K562 (cell line): Measurements from ENCODE around the gene TCAP. TPM values are rescaled to one million over a fixed set of nuclear protein-coding genes. Genes with fewer than 3 reads are reported as not detected.
A peak's percentile ranks its signal among the peaks of the same experiment; 100 is the strongest.

Experiments
- HCFC1 ChIP-seq: IDR thresholded peaks from 2 replicates; pipeline ENCODE4 v1.6.1; 2012; ENCODE audit warnings: low read depth, low read length, improper control_type of control experiment
- HNRNPK ChIP-seq: fragments of 200-400 bp; formaldehyde crosslinking; IDR thresholded peaks from one replicate; pipeline ENCODE4 v1.6.1; 2018; ENCODE audit warnings: mild to moderate bottlenecking, low read depth, low read length; ENCODE audit not compliant: poor library complexity, severe bottlenecking
- KLF16 ChIP-seq: IDR thresholded peaks from 2 replicates; pipeline ENCODE4 v1.6.1; 2016; ENCODE audit warnings: antibody characterized with exemption
- MAZ ChIP-seq, 2 experiments: fragments of 450-650 bp in 1 of 2; sonication (generic) in 1 of 2; formaldehyde crosslinking; IDR thresholded peaks in 1 of 2; conservative IDR thresholded peaks in 1 of 2; 2 replicates each; pipeline versions ENCODE4 v1.4.0 to v1.5.0; 2020; ENCODE audit warnings: mild to moderate bottlenecking in 1 of 2, missing genetic modification reagents in 1 of 2
- MTA1 ChIP-seq: fragments of 450-650 bp; IDR thresholded peaks from 2 replicates; pipeline ENCODE4 v1.6.1; 2017; ENCODE audit warnings: borderline replicate concordance
- MYNN ChIP-seq, 2 experiments: sonication (generic); formaldehyde crosslinking in 1 of 2; IDR thresholded peaks; 2 replicates each; pipeline versions ENCODE4 v1.5.0 to v1.6.1; 2016 to 2020; ENCODE audit warnings: antibody characterized with exemption in 1 of 2, missing genetic modification reagents in 1 of 2
- NCOR1 ChIP-seq: fragments of 450-650 bp; IDR thresholded peaks from 2 replicates; pipeline ENCODE4 v1.6.1; 2016; ENCODE audit warnings: mild to moderate bottlenecking, moderate library complexity
- NELFE ChIP-seq: IDR thresholded peaks from 2 replicates; pipeline ENCODE4 v1.6.1; 2011; ENCODE audit warnings: mild to moderate bottlenecking; ENCODE audit not compliant: insufficient read depth, insufficient read length
- RBFOX2 ChIP-seq: fragments of 200-400 bp; formaldehyde crosslinking; IDR thresholded peaks from 2 replicates; pipeline ENCODE4 v1.6.1; 2017; ENCODE audit warnings: low read depth, mild to moderate bottlenecking, low read length, moderate library complexity
- RCOR1 ChIP-seq, 2 experiments: IDR thresholded peaks; 2 replicates each; pipeline ENCODE4 v1.6.1; 2012; ENCODE audit warnings: low read depth in 2 of 2, low read length in 2 of 2, borderline replicate concordance in 1 of 2, improper control_type of control experiment in 1 of 2
- SIN3A ChIP-seq, 2 experiments: fragments of 150-350 bp in 1 of 2; IDR thresholded peaks; 2 replicates each; pipeline ENCODE4 v1.6.1; 2011 to 2016; ENCODE audit warnings: borderline replicate concordance in 2 of 2, low read depth in 2 of 2, low read length in 2 of 2, mild to moderate bottlenecking in 2 of 2, moderate library complexity in 2 of 2; ENCODE audit not compliant: control insufficient read depth in 1 of 2
- TEAD2 ChIP-seq: fragments of 450-650 bp; IDR thresholded peaks from 2 replicates; pipeline ENCODE4 v1.6.1; 2016; ENCODE audit warnings: missing genetic modification characterization, control low read depth, missing compliant biosample characterization
- ZNF668 ChIP-seq: fragments of 250-450 bp; sonication (Bioruptor Pico); IDR thresholded peaks from 2 replicates; pipeline ENCODE4 v1.8.0; 2022; ENCODE audit warnings: mild to moderate bottlenecking, inconsistent platforms
- polyA plus RNA-seq, 8 experiments: library from polyadenylated mRNA; depleted of rRNA in 4 of 8; stranded (reverse) in 5 of 8; unstranded in 3 of 8; fragments of >200 nt; fragmentation: Nextera tagmentation in 2 of 8; fragmentation: Illumina TruSeq in 1 of 8; extraction: Ambion mirVana in 2 of 8; extraction: Trizol in 1 of 8; gene quantifications; 2 replicates each; pipeline versions ENCODE4 v1.2.1 to v1.2.3, GENCODE V29; 2011 to 2014; ENCODE audit warnings: inconsistent platforms in 1 of 8, missing spikeins in 1 of 8
- total RNA-seq, 7 experiments: library from RNA; depleted of rRNA in 6 of 7; stranded (reverse); fragments of >200 nt in 6 of 7; fragmentation: Illumina TruSeq in 2 of 7; extraction: Trizol in 2 of 7; gene quantifications; 2 replicates each; pipeline versions ENCODE4 v1.2.1 to v1.2.3, GENCODE V29; 2011 to 2021; ENCODE audit warnings: low replicate concordance in 1 of 7
- TF ChIP-seq, protein P1 (sequence below): sonication (generic); formaldehyde crosslinking; IDR thresholded peaks from 2 replicates; pipeline ENCODE4 v1.8.0; 2022; ENCODE audit warnings: mild to moderate bottlenecking, missing genetic modification reagents
- TF ChIP-seq, protein P2 (sequence below), 2 experiments: IDR thresholded peaks; 2 replicates each; pipeline ENCODE4 v1.6.1; 2011; ENCODE audit warnings: borderline replicate concordance in 1 of 2, control low read depth in 1 of 2, low read depth in 1 of 2, low read length in 1 of 2, mild to moderate bottlenecking in 1 of 2, mixed read lengths in 1 of 2, moderate library complexity in 1 of 2; ENCODE audit not compliant: insufficient read depth in 1 of 2, insufficient read length in 1 of 2, poor library complexity in 1 of 2, severe bottlenecking in 1 of 2; ENCODE audit errors: extremely low read depth in 1 of 2
- TF ChIP-seq, protein P3 (sequence below): fragments of 150-350 bp; IDR thresholded peaks from 2 replicates; pipeline ENCODE4 v1.6.1; 2014; ENCODE audit warnings: low read depth, mild to moderate bottlenecking, low read length, borderline replicate concordance
- TF ChIP-seq, protein P4 (sequence below), 3 experiments: IDR thresholded peaks in 2 of 3; conservative IDR thresholded peaks in 1 of 3; 2 replicates each; pipeline ENCODE4 v1.5.1; 2011 to 2012; ENCODE audit warnings: low read length in 3 of 3, mild to moderate bottlenecking in 3 of 3, control low read depth in 2 of 3, improper control_type of control experiment in 1 of 3, inconsistent platforms in 1 of 3, low read depth in 1 of 3, mixed read lengths in 1 of 3, moderate library complexity in 1 of 3; ENCODE audit not compliant: insufficient read depth in 2 of 3
- TF ChIP-seq, protein P5 (sequence below): sonication (generic); formaldehyde crosslinking; IDR thresholded peaks from 2 replicates; pipeline ENCODE4 v1.5.0; 2020; ENCODE audit warnings: missing genetic modification reagents

The TCAP gene
- total and polyA plus RNA-seq, 9 of the 15 experiments (the other 6 are each of a cell fraction or from before 2014, with no cell fraction given), result 0.33 to 1.4 (median 0.82) TPM; not detected in 2

DNA sequence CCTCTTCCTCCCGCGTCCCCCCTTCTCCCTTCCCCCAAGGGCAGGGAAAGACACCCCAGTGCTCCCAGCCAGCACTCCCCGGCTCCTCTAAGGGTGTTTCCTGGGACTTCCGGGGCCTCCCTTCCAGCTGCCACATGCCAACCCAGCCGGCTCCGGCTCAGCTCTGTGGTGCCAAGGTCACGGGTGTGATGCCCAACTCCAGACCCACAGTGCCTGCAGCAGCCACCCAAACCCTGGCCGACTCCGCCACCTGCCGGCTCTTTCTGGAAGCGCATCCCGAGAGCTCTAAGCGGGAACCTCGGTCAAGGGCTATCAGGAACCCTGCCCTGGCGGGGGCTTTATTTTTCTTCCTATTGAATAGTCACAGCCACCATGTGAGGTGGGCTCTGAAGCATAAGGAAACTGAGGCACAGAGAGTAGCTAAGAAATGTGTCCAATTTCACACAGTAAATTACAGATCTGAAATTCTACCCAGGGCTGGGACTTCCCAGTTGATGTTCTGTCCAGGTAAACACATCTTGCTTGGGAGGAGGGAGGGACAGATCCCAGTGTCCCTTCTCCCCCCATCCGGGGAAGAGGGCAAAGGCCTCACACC, 41.7 kb upstream of the TCAP start (continued):
- TF ChIP-seq, protein P1, sequence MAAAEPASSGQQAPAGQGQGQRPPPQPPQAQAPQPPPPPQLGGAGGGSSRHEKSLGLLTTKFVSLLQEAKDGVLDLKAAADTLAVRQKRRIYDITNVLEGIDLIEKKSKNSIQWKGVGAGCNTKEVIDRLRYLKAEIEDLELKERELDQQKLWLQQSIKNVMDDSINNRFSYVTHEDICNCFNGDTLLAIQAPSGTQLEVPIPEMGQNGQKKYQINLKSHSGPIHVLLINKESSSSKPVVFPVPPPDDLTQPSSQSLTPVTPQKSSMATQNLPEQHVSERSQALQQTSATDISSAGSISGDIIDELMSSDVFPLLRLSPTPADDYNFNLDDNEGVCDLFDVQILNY, result no peak
- TF ChIP-seq MAZ (CRISPR knock-in tag; conservative IDR thresholded peaks at IDR 0.05 in 1 of 2, IDR thresholded peaks at IDR 0.05 in 1 of 2) (0 out of 4 replicates have a peak, but pooled peaks of 1 of the 2 experiments have one; percentile 31), SIN3A (IDR thresholded peaks at IDR 0.05; ENCODE audit: borderline replicate concordance in 2 of 2, control insufficient read depth in 1 of 2, low read depth in 2 of 2, low read length in 2 of 2) (no peak), RBFOX2 (peak; percentile 63), RCOR1 (IDR thresholded peaks at IDR 0.05; ENCODE audit: borderline replicate concordance in 1 of 2, low read depth in 2 of 2, low read length in 2 of 2) (no peak; a peak in 1 of 4 replicates), HCFC1 (no peak), MYNN (IDR thresholded peaks at IDR 0.05) (peak; percentile 63; the same call in 1 of the 2 replicates), MYNN (CRISPR knock-in tag; IDR thresholded peaks at IDR 0.05) (no peak), KLF16 (peak; percentile 35; the same call in 1 of the 2 replicates), TEAD2 (tag) (no peak), MTA1 (no peak), HNRNPK (no peak), NELFE (no peak), NCOR1 (no peak), ZNF668 (CRISPR knock-in tag) (no peak)
- TF ChIP-seq, protein P2, sequence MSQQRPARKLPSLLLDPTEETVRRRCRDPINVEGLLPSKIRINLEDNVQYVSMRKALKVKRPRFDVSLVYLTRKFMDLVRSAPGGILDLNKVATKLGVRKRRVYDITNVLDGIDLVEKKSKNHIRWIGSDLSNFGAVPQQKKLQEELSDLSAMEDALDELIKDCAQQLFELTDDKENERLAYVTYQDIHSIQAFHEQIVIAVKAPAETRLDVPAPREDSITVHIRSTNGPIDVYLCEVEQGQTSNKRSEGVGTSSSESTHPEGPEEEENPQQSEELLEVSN (IDR thresholded peaks at IDR 0.05; ENCODE audit: borderline replicate concordance in 1 of 2, extremely low read depth in 1 of 2, insufficient read depth in 1 of 2, insufficient read length in 1 of 2, low read depth in 1 of 2, low read length in 1 of 2, poor library complexity in 1 of 2, severe bottlenecking in 1 of 2), result no peak
- TF ChIP-seq, protein P3, sequence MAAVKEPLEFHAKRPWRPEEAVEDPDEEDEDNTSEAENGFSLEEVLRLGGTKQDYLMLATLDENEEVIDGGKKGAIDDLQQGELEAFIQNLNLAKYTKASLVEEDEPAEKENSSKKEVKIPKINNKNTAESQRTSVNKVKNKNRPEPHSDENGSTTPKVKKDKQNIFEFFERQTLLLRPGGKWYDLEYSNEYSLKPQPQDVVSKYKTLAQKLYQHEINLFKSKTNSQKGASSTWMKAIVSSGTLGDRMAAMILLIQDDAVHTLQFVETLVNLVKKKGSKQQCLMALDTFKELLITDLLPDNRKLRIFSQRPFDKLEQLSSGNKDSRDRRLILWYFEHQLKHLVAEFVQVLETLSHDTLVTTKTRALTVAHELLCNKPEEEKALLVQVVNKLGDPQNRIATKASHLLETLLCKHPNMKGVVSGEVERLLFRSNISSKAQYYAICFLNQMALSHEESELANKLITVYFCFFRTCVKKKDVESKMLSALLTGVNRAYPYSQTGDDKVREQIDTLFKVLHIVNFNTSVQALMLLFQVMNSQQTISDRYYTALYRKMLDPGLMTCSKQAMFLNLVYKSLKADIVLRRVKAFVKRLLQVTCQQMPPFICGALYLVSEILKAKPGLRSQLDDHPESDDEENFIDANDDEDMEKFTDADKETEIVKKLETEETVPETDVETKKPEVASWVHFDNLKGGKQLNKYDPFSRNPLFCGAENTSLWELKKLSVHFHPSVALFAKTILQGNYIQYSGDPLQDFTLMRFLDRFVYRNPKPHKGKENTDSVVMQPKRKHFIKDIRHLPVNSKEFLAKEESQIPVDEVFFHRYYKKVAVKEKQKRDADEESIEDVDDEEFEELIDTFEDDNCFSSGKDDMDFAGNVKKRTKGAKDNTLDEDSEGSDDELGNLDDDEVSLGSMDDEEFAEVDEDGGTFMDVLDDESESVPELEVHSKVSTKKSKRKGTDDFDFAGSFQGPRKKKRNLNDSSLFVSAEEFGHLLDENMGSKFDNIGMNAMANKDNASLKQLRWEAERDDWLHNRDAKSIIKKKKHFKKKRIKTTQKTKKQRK, result no peak
- TF ChIP-seq, protein P4, sequence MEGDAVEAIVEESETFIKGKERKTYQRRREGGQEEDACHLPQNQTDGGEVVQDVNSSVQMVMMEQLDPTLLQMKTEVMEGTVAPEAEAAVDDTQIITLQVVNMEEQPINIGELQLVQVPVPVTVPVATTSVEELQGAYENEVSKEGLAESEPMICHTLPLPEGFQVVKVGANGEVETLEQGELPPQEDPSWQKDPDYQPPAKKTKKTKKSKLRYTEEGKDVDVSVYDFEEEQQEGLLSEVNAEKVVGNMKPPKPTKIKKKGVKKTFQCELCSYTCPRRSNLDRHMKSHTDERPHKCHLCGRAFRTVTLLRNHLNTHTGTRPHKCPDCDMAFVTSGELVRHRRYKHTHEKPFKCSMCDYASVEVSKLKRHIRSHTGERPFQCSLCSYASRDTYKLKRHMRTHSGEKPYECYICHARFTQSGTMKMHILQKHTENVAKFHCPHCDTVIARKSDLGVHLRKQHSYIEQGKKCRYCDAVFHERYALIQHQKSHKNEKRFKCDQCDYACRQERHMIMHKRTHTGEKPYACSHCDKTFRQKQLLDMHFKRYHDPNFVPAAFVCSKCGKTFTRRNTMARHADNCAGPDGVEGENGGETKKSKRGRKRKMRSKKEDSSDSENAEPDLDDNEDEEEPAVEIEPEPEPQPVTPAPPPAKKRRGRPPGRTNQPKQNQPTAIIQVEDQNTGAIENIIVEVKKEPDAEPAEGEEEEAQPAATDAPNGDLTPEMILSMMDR (IDR thresholded peaks at IDR 0.05 in 2 of 3, conservative IDR thresholded peaks at IDR 0.05 in 1 of 3; ENCODE audit: insufficient read depth in 2 of 3, low read depth in 1 of 3, low read length in 3 of 3), result peak; percentile 84 to 93 (median 91)
- TF ChIP-seq, protein P5, sequence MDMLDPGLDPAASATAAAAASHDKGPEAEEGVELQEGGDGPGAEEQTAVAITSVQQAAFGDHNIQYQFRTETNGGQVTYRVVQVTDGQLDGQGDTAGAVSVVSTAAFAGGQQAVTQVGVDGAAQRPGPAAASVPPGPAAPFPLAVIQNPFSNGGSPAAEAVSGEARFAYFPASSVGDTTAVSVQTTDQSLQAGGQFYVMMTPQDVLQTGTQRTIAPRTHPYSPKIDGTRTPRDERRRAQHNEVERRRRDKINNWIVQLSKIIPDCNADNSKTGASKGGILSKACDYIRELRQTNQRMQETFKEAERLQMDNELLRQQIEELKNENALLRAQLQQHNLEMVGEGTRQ, result no peak
